Measurements from ENCODE around the gene LRP1B.

The LRP1B gene

DNA sequence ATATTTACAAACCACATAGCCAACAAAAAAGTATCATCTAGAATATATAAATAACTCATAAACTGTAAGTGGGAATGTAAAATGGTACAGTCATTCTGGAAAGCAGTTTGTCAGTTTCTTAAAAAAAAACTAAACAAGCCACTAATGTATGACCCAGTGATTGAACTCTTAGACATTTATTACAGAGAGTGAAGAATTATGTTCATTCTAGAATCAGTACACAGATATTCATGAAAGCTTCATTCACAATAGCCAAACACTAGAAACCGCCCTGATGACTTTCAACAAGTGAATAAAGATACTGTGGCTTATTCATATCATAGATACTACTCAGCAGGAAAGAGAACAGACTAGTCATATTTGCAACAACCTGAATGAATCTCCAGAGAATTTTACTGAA, 1541.5 kb downstream of the LRP1B start:
- H3K27ac ChIP-seq: no peak overlapping the region
- no peak overlapping the region for H3K4me3 ChIP-seq
- TF ChIP-seq, protein P1, sequence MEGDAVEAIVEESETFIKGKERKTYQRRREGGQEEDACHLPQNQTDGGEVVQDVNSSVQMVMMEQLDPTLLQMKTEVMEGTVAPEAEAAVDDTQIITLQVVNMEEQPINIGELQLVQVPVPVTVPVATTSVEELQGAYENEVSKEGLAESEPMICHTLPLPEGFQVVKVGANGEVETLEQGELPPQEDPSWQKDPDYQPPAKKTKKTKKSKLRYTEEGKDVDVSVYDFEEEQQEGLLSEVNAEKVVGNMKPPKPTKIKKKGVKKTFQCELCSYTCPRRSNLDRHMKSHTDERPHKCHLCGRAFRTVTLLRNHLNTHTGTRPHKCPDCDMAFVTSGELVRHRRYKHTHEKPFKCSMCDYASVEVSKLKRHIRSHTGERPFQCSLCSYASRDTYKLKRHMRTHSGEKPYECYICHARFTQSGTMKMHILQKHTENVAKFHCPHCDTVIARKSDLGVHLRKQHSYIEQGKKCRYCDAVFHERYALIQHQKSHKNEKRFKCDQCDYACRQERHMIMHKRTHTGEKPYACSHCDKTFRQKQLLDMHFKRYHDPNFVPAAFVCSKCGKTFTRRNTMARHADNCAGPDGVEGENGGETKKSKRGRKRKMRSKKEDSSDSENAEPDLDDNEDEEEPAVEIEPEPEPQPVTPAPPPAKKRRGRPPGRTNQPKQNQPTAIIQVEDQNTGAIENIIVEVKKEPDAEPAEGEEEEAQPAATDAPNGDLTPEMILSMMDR (IDR thresholded peaks at IDR 0.05): no peak
- no peak for DNase-seq (ENCODE audit: low spot score)

DNA sequence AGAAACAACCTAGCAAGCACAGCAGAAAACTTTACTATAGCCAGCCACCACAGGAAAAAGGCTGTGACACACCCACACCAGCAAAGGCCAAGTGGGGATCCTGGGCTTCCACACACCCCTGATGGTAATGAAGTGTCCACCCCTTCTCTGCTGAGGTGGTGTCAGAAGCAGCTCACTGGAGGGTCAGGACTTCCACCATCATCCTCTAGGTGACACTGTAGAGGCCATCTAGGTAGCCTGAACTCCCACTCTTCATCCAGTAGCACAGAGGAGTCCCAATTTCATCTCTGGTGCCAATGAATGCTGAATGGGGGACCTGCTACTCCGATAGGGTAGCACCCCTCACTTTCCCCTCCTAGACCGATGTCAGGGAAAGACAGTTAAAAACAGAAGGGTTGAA, 1544.4 kb downstream of the LRP1B start:
- DNase-seq (ENCODE audit: low spot score): no peak

DNA sequence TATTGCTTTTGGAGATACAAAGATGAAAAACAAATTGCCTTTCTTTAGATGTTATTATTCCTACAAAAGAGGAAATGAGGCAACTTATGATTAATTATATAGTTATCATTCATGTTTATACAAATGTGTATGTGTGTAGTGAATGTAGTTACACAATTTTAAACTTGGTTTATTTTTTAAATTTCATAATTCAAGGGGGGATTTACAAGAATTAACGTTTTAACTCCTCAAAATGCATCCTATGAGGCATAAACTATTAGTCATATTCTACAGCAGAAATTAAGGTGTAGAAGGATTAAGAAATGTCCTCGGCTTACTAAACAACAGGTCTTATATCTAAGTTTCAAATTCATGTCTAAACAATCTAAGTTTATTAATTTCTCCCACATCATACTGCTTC, 1545.8 kb downstream of the LRP1B start:
- no peak overlapping the region for H3K4me3 ChIP-seq

More for the DNA sequence above, 1544.4 kb downstream of the LRP1B start:
- TF ChIP-seq, protein P1 (IDR thresholded peaks at IDR 0.05): no peak
- H3K4me3 ChIP-seq: no peak overlapping the region
- H3K27ac ChIP-seq: no peak overlapping the region

DNA sequence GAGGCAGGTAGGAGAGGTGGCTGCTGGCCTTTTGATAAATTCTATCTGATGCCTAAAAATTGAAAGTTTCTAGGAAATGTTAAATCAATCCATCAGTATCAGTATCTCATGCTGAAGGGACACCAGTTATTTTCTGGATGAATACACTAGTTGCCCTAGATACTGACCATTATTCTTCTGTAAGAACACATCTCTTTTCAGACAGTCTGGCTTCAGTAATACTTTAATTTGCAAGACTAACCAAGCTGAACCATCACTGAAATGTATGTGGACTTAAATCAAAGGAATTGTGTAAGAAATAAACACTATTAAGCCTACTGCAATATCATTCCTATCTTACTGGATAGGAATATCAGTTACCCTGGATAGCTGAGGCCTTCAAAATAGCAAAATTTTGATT, 1546.3 kb downstream of the LRP1B start:
- Histone ChIP-seq H3K4me3 (no peak overlapping the region), H3K27ac (no peak overlapping the region)
- DNase-seq (ENCODE audit: low spot score): no peak
- TF ChIP-seq, protein P1 (IDR thresholded peaks at IDR 0.05): no peak

More for the DNA sequence above, 1545.8 kb downstream of the LRP1B start:
- TF ChIP-seq, protein P1 (IDR thresholded peaks at IDR 0.05): no peak
- DNase-seq (ENCODE audit: low spot score): no peak
- H3K27ac ChIP-seq: no peak overlapping the region

DNA sequence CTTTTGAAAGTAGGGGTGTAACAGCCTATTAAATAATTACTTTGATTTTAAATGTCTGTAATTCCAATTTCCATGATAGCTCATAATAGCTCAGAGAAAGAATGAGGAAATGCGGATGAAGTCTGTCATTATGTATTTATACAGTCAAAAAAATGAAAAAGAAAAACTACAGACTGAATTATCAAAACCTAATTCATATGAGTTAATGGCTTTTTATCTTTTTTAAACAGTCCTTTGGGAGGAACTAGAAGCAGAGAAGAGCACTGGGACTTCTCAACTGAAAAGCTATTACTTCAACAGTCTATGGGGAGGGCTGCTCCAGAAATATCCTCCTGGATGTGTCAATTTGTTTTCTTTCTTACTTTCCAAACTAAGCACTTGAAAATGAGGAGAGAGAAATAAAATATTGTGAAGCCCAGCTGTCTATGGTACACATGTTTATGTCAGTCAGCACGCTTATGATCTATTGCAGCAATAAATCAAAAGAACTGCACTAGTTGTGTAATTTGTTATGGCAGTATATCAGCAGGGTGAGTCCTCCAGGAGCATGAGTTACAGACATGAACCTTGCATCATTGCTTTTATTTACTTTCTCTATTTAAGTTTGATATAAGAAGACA, 1550.2 kb downstream of the LRP1B start:
- Histone ChIP-seq H3K27ac (no peak overlapping the region), H3K4me3 (no peak overlapping the region)
- DNase-seq (ENCODE audit: low spot score): no peak
- TF ChIP-seq, protein P1 (IDR thresholded peaks at IDR 0.05): no peak

DNA sequence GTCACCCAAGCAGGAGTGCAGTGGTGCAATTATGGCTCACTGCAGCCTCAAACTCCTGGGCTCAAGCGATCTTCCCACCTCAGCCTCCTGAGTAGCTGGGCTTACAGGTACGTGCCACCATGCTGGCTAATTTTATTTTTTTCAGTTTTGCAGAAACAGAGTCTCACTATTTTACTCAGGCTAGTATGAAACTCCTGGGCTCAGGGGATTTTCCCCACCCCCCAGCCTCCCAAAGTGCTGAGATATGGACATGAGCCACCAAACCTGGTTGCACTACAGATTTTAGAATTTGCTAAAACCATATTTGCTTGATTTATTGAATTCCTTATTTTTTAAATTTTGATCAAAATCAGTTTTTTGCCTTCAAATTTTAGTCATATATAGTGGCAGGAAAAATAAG, 1553.4 kb downstream of the LRP1B start:
- DNase-seq (ENCODE audit: low spot score): no peak
- TF ChIP-seq, protein P1 (IDR thresholded peaks at IDR 0.05): no peak
- Histone ChIP-seq H3K27ac (no peak overlapping the region), H3K4me3 (no peak overlapping the region)

DNA sequence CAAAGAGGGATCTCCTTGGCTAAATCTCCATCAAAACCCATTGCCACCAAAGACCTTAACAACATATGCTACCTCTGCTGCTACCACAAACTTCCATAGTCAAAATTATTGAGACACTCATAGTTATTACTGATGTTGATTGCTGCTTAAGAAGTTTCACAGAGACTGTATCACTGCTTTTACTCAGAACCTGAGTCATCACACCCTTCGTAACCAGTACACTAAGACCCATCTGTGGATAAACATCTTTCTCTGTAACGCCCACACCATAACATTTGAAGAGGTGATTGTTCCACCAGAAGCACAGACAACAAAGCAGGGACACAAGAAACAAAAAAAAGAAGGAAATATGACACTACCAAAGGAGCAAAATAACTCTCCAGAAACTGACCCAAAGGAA, 1563.1 kb downstream of the LRP1B start:
- no peak for DNase-seq (ENCODE audit: low spot score)
- TF ChIP-seq, protein P1 (IDR thresholded peaks at IDR 0.05): no peak
- Histone ChIP-seq H3K27ac (no peak overlapping the region), H3K4me3 (no peak overlapping the region)

Data from coronary artery (tissue), 2 donors.